Cardiac muscle cell (in vitro differentiated cells and primary cell): ENCODE measurements around the gene AGPAT3. TPM values are rescaled to one million over a fixed set of nuclear protein-coding genes. Genes with fewer than 3 reads are reported as not detected.

Experiments used
- DNase-seq, 2 donors: peaks; one replicate each; pipeline versions ENCODE4 v3.0.0 to v3.0.0-alpha.2; 2010 to 2017; ENCODE audit warnings: low read depth in 1 of 2, low spot score in 1 of 2
- H3K27ac ChIP-seq: fragments of 200-600 bp; sonication (generic); 2 replicates; pipeline ENCODE4 v1.5.1; 2016
- H3K27me3 ChIP-seq: fragments of 200-600 bp; sonication (generic); 2 replicates; pipeline ENCODE4 v1.6.0; 2016; ENCODE audit warnings: control low read depth
- H3K36me3 ChIP-seq: fragments of 200-600 bp; sonication (generic); 2 replicates; pipeline ENCODE4 v1.5.1; 2016; ENCODE audit warnings: control low read depth
- H3K4me1 ChIP-seq: fragments of 200-600 bp; sonication (generic); 2 replicates; pipeline ENCODE4 v1.8.1; 2017; ENCODE audit warnings: low read depth, mild to moderate bottlenecking, mixed run types
- H3K4me3 ChIP-seq: fragments of 200-600 bp; sonication (generic); 2 replicates; pipeline ENCODE4 v1.5.1; 2016; ENCODE audit warnings: mild to moderate bottlenecking
- H3K9me3 ChIP-seq: fragments of 200-600 bp; sonication (generic); 2 replicates; pipeline ENCODE4 v1.5.1; 2017; ENCODE audit warnings: low read depth, mild to moderate bottlenecking, control low read depth
- CTCF ChIP-seq: IDR thresholded peaks from 2 replicates; pipeline ENCODE4 v1.5.1; 2012; ENCODE audit warnings: low read depth, mild to moderate bottlenecking, low read length
- polyA plus RNA-seq: library from polyadenylated mRNA; unstranded; fragments of >200 nt; fragmentation: Nextera tagmentation; extraction: Ambion mirVana; gene quantifications from 2 replicates; pipeline ENCODE4 v1.2.1, GENCODE V29; 2016
- total RNA-seq: library from RNA; depleted of rRNA; stranded (reverse); fragments of >200 nt; gene quantifications from 2 replicates; pipeline ENCODE4 v1.2.3, GENCODE V29; 2016

AGPAT3 gene
- total and polyA plus RNA-seq, 2 experiments from 2014 or later = 12.4 to 23.6 TPM

DNA sequence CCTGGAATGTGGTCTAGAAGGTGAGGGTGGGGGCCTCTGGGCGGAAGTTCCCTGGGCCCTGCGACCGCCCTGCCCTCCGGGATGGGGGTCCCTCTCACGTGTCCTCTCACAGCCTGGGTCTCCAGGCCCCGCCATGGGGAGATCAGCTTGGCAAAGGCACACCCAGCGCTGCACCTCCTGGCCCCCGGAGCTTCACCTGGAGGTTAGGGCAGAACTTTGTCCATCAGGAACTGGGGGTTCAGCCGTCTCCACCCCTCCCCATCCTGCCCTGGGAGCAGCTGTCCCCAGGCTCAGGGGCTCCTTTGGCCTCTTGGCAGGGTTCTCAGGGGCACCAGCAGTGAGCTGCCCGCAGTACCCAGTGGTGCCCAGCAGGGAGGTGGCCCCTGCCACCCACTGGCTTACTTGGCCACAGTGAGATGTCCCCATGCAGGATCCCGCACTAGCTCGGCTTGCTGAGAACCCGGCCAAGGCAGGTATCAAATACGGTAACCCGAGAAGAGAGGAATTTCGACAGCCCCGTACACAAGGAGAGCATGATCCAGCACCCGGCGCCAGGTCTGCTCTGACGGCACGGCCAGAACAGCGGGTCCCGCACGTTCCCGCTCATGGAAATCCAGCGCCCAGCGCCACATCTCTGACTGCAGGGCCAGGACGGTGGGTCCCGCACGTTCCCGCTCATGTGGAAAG is 38.9 kb upstream of the AGPAT3 start:
- Histone ChIP-seq H3K36me3 (no peaks in the 10 kb centered on the region), H3K27me3 (no peaks in the 10 kb centered on the region), H3K9me3 (no peaks in the 10 kb centered on the region), H3K4me3 (no peak overlapping the region), H3K27ac (no peak overlapping the region), H3K4me1 (no peaks in the 10 kb centered on the region)
- peak in 1 of 2 donors; percentile 28 for DNase-seq
- peak; percentile 26 for TF ChIP-seq CTCF

DNA sequence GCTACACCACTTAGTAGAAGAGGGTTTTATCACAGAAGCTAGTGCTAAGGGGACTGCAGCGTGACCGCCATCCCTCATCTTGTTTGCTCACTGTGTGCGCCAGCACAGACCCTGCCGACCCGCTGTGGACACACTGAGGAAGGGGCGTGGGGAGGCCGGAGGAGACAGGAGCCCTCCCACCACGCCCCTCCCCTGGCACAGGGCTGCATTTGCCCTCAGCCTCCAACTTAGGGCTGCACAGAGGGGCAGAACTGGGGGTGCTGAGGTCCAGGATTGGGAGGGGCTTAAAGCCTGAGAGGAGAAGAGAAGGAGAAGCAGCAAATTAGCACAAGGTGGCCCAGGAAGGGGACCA is 38.4 kb upstream of the AGPAT3 start:
- H3K36me3 ChIP-seq = no peaks in the 10 kb centered on the region
- no peak for TF ChIP-seq CTCF
- no peaks in the 10 kb centered on the region for H3K27me3 ChIP-seq
- H3K9me3 ChIP-seq = no peaks in the 10 kb centered on the region
- no peaks in the 10 kb centered on the region for H3K4me1 ChIP-seq
- no peak overlapping the region for H3K4me3 ChIP-seq
- DNase-seq = no peak
- H3K27ac ChIP-seq = no peak overlapping the region

DNA sequence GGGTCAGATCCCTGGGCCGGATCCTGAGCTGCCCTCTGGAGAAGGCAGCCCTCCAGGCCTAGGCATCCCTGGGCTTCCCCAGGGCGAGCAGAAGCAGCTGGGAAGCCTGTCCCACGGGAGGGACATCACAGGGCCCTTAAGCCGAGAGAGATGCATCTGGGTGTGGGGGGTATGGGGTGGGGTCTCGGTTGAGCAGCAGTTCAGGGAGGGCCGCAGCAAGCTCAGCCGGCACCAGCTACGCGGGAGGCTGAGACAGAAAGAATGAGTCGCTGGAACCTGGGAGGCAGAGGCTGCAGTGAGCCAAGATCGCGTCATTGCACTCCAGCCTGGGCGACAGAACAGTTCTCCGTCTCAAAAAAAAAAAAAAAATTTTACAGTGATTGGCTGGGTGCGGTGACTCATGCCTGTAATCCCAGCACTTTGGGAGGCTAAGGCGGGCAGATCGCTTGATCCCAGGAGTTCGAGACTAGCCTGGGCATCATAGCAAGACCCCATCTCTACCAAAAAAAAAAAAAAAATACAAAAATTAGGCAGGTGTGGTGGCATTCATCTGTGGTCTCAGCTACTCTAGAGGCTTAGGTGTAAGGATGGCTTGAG is 37.9 kb upstream of the AGPAT3 start:
- TF ChIP-seq CTCF = no peak
- H3K4me3 ChIP-seq = no peak overlapping the region
- no peaks in the 10 kb centered on the region for H3K4me1 ChIP-seq
- no peaks in the 10 kb centered on the region for H3K27me3 ChIP-seq
- H3K36me3 ChIP-seq = no peaks in the 10 kb centered on the region
- H3K27ac ChIP-seq = no peak overlapping the region
- no peaks in the 10 kb centered on the region for H3K9me3 ChIP-seq
- DNase-seq = peak in 1 of 2 donors; percentile 58

GRCh38 chr21:43829161-43829560 is 35.9 kb upstream of the AGPAT3 start:
- Histone ChIP-seq H3K36me3 (no peaks in the 10 kb centered on the region), H3K4me1 (no peaks in the 10 kb centered on the region), H3K9me3 (no peaks in the 10 kb centered on the region), H3K4me3 (no peak overlapping the region), H3K27ac (no peak overlapping the region), H3K27me3 (no peaks in the 10 kb centered on the region)
- TF ChIP-seq CTCF = no peak
- DNase-seq = no peak

- Histone ChIP-seq H3K9me3 (no peaks in the 10 kb centered on the region), H3K36me3 (no peaks in the 10 kb centered on the region), H3K4me1 (no peaks in the 10 kb centered on the region), H3K27ac (no peak overlapping the region), H3K4me3 (no peak overlapping the region), H3K27me3 (no peaks in the 10 kb centered on the region)
- no peak for DNase-seq
- TF ChIP-seq CTCF = no peak
Measured at GRCh38 chr21:43829575-43830119, 35.4 kb upstream of the AGPAT3 start.
